ENCODE results near the gene AHCTF1. TPM values are rescaled to one million over a fixed set of nuclear protein-coding genes. Genes with fewer than 3 reads are reported as not detected.

The AHCTF1 gene
- total and polyA plus RNA-seq, 2 of the 8 experiments (the other 6 are each of a cell fraction or from before 2014, with no cell fraction given): 7.9 to 44.5 TPM

DNA sequence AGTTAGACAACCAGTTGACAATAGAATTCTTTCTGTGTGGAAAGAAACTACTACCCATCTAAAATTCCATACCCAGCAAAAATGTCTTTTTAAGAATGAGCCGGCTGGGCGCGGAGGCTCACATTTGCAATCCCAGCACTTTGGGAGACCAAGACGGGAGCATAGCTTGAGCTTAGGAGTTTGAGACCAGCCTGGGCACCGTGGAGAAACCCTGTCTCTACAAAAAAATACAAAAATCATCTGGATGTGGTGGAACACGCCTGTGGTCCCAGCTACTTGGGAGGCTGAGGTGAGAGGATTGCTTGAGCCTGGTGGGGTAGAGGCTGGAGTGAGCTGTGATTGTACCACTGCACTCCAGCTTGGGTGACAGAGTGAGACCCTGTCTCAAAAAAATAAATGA lies 128.4 kb downstream of the AHCTF1 start:
- Histone ChIP-seq H4K8ac (ENCODE audit: extremely low read depth, insufficient read depth, low read length) (no peak overlapping the region), H4K5ac (ENCODE audit: insufficient read length, low read depth, low read length) (no peak overlapping the region), H3K9ac (replicated peaks in 1 of 4; ENCODE audit: extremely low read depth in 1 of 4, low read depth in 3 of 4, low read length in 3 of 4) (no peak overlapping the region), H3K27ac (ENCODE audit: low read depth, low read length) (no peak overlapping the region), H2AK5ac (ENCODE audit: low read depth, low read length) (no peak overlapping the region), H2BK12ac (ENCODE audit: low read depth, low read length) (no peak overlapping the region), H3K4me1 (replicated peaks in 1 of 4; ENCODE audit: control insufficient read depth in 3 of 4, insufficient read depth in 4 of 4, low read length in 3 of 4) (peaks cover 0 to 2% (median under 1%) of the 10 kb centered on the region in 4 experiments; a peak in 4 of 7 replicates), H2BK120ac (replicated peaks; ENCODE audit: low read depth, low read length) (no peak overlapping the region), H3K18ac (ENCODE audit: extremely low read depth, low read length) (no peak overlapping the region), H2BK20ac (ENCODE audit: low read length) (no peak overlapping the region), H3K4ac (replicated peaks; ENCODE audit: insufficient read length, low read depth, low read length) (no peak overlapping the region), H3K79me1 (ENCODE audit: low read depth, low read length) (no peaks in the 10 kb centered on the region), H3K9me3 (ENCODE audit: insufficient read depth in 2 of 2, low read depth in 1 of 2, low read length in 1 of 2) (no peaks in the 10 kb centered on the region), H3K4me3 (ENCODE audit: extremely low read depth in 1 of 4, insufficient read depth in 2 of 4, low read depth in 3 of 4, low read length in 4 of 4) (no peak overlapping the region), H2BK15ac (ENCODE audit: low read length) (no peak overlapping the region), H3K4me2 (ENCODE audit: insufficient read depth in 1 of 2, low read depth in 2 of 2, low read length in 2 of 2) (no peak overlapping the region), H3K14ac (ENCODE audit: insufficient read length) (no peak overlapping the region), H3K23me2 (ENCODE audit: low read depth, low read length) (no peaks in the 10 kb centered on the region), H4K91ac (replicated peaks; ENCODE audit: insufficient read length, low read length) (no peak overlapping the region), H3K36me3 (ENCODE audit: control insufficient read depth in 2 of 4, insufficient read depth in 4 of 4, low read length in 3 of 4) (no peaks in the 10 kb centered on the region), H3K56ac (replicated peaks; ENCODE audit: insufficient read length, low read depth, low read length) (no peak overlapping the region), H3K79me2 (ENCODE audit: control insufficient read depth in 1 of 2, insufficient read depth in 2 of 2, low read length in 2 of 2) (no peaks in the 10 kb centered on the region), H3K27me3 (replicated peaks in 1 of 4; ENCODE audit: control insufficient read depth in 3 of 4, extremely low read depth in 1 of 4, insufficient read depth in 3 of 4, low read length in 3 of 4) (no peaks in the 10 kb centered on the region), H3K23ac (ENCODE audit: insufficient read length) (no peak overlapping the region), H2BK5ac (ENCODE audit: low read depth, low read length) (no peak overlapping the region), H2AFZ (ENCODE audit: low read length) (no peak overlapping the region), H4K20me1 (replicated peaks in 1 of 2; ENCODE audit: control insufficient read depth in 1 of 2, insufficient read depth in 2 of 2, low read length in 2 of 2) (no peaks in the 10 kb centered on the region)
- 88% methylated on average over 6 of the region's 6 CpGs; no CpG with 5 or more reads in 1 of the 2 experiments for WGBS, 2 experiments (ENCODE audit: extremely low coverage in 1 of 2, insufficient coverage in 1 of 2, insufficient read length in 1 of 2, insufficient replicate concordance in 2 of 2, low coverage in 1 of 2, low lambda C conversion rate in 2 of 2, missing lambda C conversion rate in 1 of 2)
- ChIA-PET CTCF (ENCODE audit: partially characterized antibody) (no interaction called here), POLR2A (ENCODE audit: partially characterized antibody) (interaction anchor here (1.3 to 2.0 kb wide), 2 partner anchors 8 to 11 kb away, joined by 4 to 6 read pairs; no protein-coding TSS in a partner anchor)
- peak in 1 of 2 experiments; percentile 10 for DNase-seq (ENCODE audit: low read depth in 1 of 2, low spot score in 2 of 2)
- FAIRE-seq: no peak
- no peak for TF ChIP-seq BRCA1 (IDR thresholded peaks at IDR 0.05; ENCODE audit: low read depth, low read length)
- TF ChIP-seq RBBP5 (IDR thresholded peaks at IDR 0.05; ENCODE audit: borderline replicate concordance, low read depth, low read length): no peak
- TF ChIP-seq JUND (IDR thresholded peaks at IDR 0.05; ENCODE audit: low read length): no peak
- no peak for TF ChIP-seq SIN3A (conservative IDR thresholded peaks at IDR 0.05 in 1 of 2, IDR thresholded peaks at IDR 0.05 in 1 of 2; ENCODE audit: low read depth in 1 of 2, low read length in 2 of 2)
